Bronchial epithelial cell (primary cell): ENCODE measurements around the gene CASK. TPM values are rescaled to one million over a fixed set of nuclear protein-coding genes. Genes with fewer than 3 reads are reported as not detected.

ENCODE experiments used
- DNase-seq: peaks from one replicate; pipeline ENCODE4 v3.0.0-alpha.2; 2010; ENCODE audit warnings: low read depth
- FAIRE-seq: peaks from 2 replicates; lab custom pipeline; 2011; peaks lifted over from hg19 to GRCh38; lab: Jason Lieb, UNC
- H3K27me3 ChIP-seq: 2 replicates; pipeline ENCODE4 v1.5.1; 2011; ENCODE audit warnings: low read length; ENCODE audit not compliant: control insufficient read depth, insufficient read depth
- H3K36me3 ChIP-seq: 2 replicates; pipeline ENCODE4 v1.5.1; 2011; ENCODE audit warnings: low read length; ENCODE audit not compliant: control insufficient read depth, insufficient read depth
- H3K4me3 ChIP-seq: 2 replicates; pipeline ENCODE4 v1.5.1; 2011; ENCODE audit warnings: mild to moderate bottlenecking, low read depth, low read length, control low read depth
- CTCF ChIP-seq: IDR thresholded peaks from 2 replicates; pipeline ENCODE4 v1.5.1; 2011; ENCODE audit warnings: mild to moderate bottlenecking, moderate library complexity, low read length, control low read depth, inconsistent platforms; ENCODE audit not compliant: insufficient read depth, severe bottlenecking
- total RNA-seq: library from RNA; depleted of rRNA; stranded (reverse); fragments of >200 nt; gene quantifications from 2 replicates; pipeline ENCODE4 v1.2.1, GENCODE V29; 2014

Gene CASK
- total RNA-seq, 1 donor from 2014 or later: 141 TPM

- no peaks in the 10 kb centered on the region for H3K36me3 ChIP-seq
- no peak overlapping the region for H3K4me3 ChIP-seq
- H3K27me3 ChIP-seq: no peaks in the 10 kb centered on the region
- FAIRE-seq (no peak), DNase-seq (no peak)
- no peak for TF ChIP-seq CTCF
Measured at GRCh38 chrX:41857670-41858069, 65.7 kb downstream of the CASK start.

- Histone ChIP-seq H3K36me3 (no peaks in the 10 kb centered on the region), H3K4me3 (no peak overlapping the region), H3K27me3 (no peaks in the 10 kb centered on the region)
- no peak for TF ChIP-seq CTCF
- no peak for DNase-seq
- FAIRE-seq: no peak
Measured at GRCh38 chrX:41846714-41847113, 76.6 kb downstream of the CASK start.

- no peak for DNase-seq
- H3K27me3 ChIP-seq: no peaks in the 10 kb centered on the region
- FAIRE-seq: no peak
- H3K4me3 ChIP-seq: no peak overlapping the region
- TF ChIP-seq CTCF: no peak
- no peaks in the 10 kb centered on the region for H3K36me3 ChIP-seq
Measured at GRCh38 chrX:41837270-41837944, 85.9 kb downstream of the CASK start.

- DNase-seq (no peak), FAIRE-seq (no peak)
- TF ChIP-seq CTCF: no peak
- Histone ChIP-seq H3K36me3 (no peaks in the 10 kb centered on the region), H3K27me3 (no peaks in the 10 kb centered on the region), H3K4me3 (no peak overlapping the region)
Measured at GRCh38 chrX:41828826-41829225, 94.5 kb downstream of the CASK start.

- no peak for FAIRE-seq
- no peak for TF ChIP-seq CTCF
Measured at GRCh38 chrX:41827886-41828285, 95.5 kb downstream of the CASK start.

GRCh38 chrX:41825796-41826195 is 97.6 kb downstream of the CASK start:
- H3K36me3 ChIP-seq: no peaks in the 10 kb centered on the region
- DNase-seq: no peak
- TF ChIP-seq CTCF: no peak
- H3K4me3 ChIP-seq: no peak overlapping the region
- FAIRE-seq: no peak
- H3K27me3 ChIP-seq: no peaks in the 10 kb centered on the region

More at GRCh38 chrX:41827886-41828285, 95.5 kb downstream of the CASK start:
- H3K4me3 ChIP-seq: no peak overlapping the region
- H3K27me3 ChIP-seq: no peaks in the 10 kb centered on the region
- DNase-seq: no peak
- no peaks in the 10 kb centered on the region for H3K36me3 ChIP-seq
